SK-N-MC (cell line): ENCODE results near the gene GSTM2.

Source experiments
- DNase-seq: peaks from one replicate; pipeline ENCODE4 v3.0.0-alpha.2; 2011; ENCODE audit warnings: low read depth, low spot score
- H3K27ac ChIP-seq: fragments of 200-600 bp; sonication (generic); 2 replicates; pipeline ENCODE4 v1.5.1; 2016; ENCODE audit warnings: mixed run types
- H3K36me3 ChIP-seq: fragments of 200-600 bp; sonication (generic); 2 replicates; pipeline ENCODE4 v1.6.1; 2017; ENCODE audit warnings: antibody characterized with exemption, low read length, mixed read lengths; ENCODE audit not compliant: insufficient read depth
- H3K4me3 ChIP-seq: fragments of 200-600 bp; sonication (generic); 2 replicates; pipeline ENCODE4 v1.5.1; 2016
- H3K9ac ChIP-seq: fragments of 200-600 bp; sonication (generic); 2 replicates; pipeline ENCODE4 v1.8.0; 2017; ENCODE audit warnings: mixed run types, mixed read lengths; ENCODE audit not compliant: insufficient read length
- H3K9me3 ChIP-seq: fragments of 200-600 bp; sonication (generic); 2 replicates; pipeline ENCODE4 v1.6.1; 2017; ENCODE audit warnings: low read depth, mild to moderate bottlenecking, antibody characterized with exemption, low read length, moderate library complexity, mixed read lengths
- EZH2 ChIP-seq: fragments of 200-600 bp; sonication (generic); IDR thresholded peaks from one replicate; pipeline ENCODE4 v1.6.1; 2017; ENCODE audit warnings: antibody characterized with exemption
- FOXP2 ChIP-seq: optimal IDR thresholded peaks from 2 replicates; pipeline ENCODE3; 2011; ENCODE audit warnings: mild to moderate bottlenecking, moderate library complexity; ENCODE audit not compliant: insufficient read depth; ENCODE audit errors: extremely low read length, control extremely low read depth
- POLR2AphosphoS5 ChIP-seq: IDR thresholded peaks from 2 replicates; pipeline ENCODE4 v1.6.1; 2012; ENCODE audit warnings: mild to moderate bottlenecking, low read depth, low read length, borderline replicate concordance

The GSTM2 gene

GRCh38 chr1:109634292-109634691, 33.6 kb upstream of the GSTM2 start:
- H3K27ac ChIP-seq, result no peak overlapping the region
- peaks cover 22% of the 10 kb centered on the region; the same call in 1 of the 2 replicates for H3K36me3 ChIP-seq
- DNase-seq, result no peak
- no peak overlapping the region for H3K9ac ChIP-seq
- no peak overlapping the region for H3K4me3 ChIP-seq
- TF ChIP-seq EZH2 (no peak), POLR2AphosphoS5 (no peak)
- H3K9me3 ChIP-seq, result no peaks in the 10 kb centered on the region

GRCh38 chr1:109634771-109635750, 32.8 kb upstream of the GSTM2 start:
- DNase-seq, result no peak
- TF ChIP-seq POLR2AphosphoS5 (no peak), FOXP2 (no peak), EZH2 (no peak)
- H3K36me3 ChIP-seq, result peaks cover 15% of the 10 kb centered on the region; the same call in 1 of the 2 replicates
- no peak overlapping the region for H3K9ac ChIP-seq
- peak overlapping the region; percentile 31; the same call in 1 of the 2 replicates for H3K27ac ChIP-seq
- no peak overlapping the region for H3K4me3 ChIP-seq
- H3K9me3 ChIP-seq, result no peaks in the 10 kb centered on the region

DNA sequence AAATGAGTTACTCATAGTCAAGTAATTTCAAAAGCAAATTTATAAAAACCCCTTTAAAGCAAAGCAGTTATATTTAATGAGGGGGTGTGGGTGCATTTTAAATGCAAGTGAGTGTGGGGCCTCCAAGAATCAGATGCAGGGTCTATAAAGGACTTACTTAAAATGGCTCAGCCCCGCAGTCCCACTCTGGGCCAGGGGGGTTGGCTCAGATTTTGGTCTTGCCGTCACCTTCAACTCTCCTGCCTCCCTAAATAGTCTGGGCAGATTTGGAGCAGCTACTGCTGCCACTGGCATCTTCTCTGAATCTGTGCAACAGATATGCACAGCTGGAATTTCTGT, 32.0 kb upstream of the GSTM2 start:
- H3K27ac ChIP-seq, result peak overlapping the region; percentile 31; the same call in 1 of the 2 replicates
- no peak for TF ChIP-seq FOXP2
- peaks cover 10% of the 10 kb centered on the region; the same call in 1 of the 2 replicates for H3K36me3 ChIP-seq

GRCh38 chr1:109636201-109636952, 31.5 kb upstream of the GSTM2 start:
- no peak for DNase-seq
- Histone ChIP-seq H3K36me3 (peaks cover 5% of the 10 kb centered on the region; the same call in 1 of the 2 replicates), H3K9me3 (no peaks in the 10 kb centered on the region), H3K9ac (no peak overlapping the region), H3K27ac (peak overlapping the region; percentile 31; the same call in 1 of the 2 replicates), H3K4me3 (no peak overlapping the region)
- TF ChIP-seq POLR2AphosphoS5 (no peak), FOXP2 (no peak), EZH2 (no peak)

More for the DNA sequence above, 32.0 kb upstream of the GSTM2 start:
- Histone ChIP-seq H3K9me3 (no peaks in the 10 kb centered on the region), H3K9ac (no peak overlapping the region), H3K4me3 (no peak overlapping the region)
- no peak for DNase-seq

DNA sequence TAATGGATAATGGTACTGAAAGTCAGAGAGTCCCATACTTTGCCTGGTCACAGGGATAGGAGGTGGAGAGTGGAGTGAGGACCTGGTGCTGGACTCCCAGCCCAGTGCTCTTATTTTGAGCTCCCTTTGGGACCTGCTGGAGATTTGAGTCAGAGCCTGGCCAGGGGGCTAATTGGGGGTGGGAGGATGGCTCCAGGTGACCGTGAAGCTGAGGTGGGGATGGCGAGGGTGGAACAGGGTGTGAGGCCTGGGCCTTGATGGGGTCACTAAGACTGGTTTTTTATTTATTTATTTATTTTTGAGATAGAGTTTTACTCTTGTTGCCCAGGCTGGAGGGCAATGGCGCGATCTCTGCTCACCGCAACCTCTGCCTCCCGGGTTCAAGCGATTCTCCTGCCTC, 30.4 kb upstream of the GSTM2 start:
- no peaks in the 10 kb centered on the region for H3K36me3 ChIP-seq
- H3K9me3 ChIP-seq, result no peaks in the 10 kb centered on the region
- TF ChIP-seq FOXP2, result no peak
- TF ChIP-seq EZH2, result no peak
- TF ChIP-seq POLR2AphosphoS5, result no peak
- DNase-seq, result no peak
- no peak overlapping the region for H3K4me3 ChIP-seq
- H3K9ac ChIP-seq, result no peak overlapping the region
- H3K27ac ChIP-seq, result no peak overlapping the region

DNA sequence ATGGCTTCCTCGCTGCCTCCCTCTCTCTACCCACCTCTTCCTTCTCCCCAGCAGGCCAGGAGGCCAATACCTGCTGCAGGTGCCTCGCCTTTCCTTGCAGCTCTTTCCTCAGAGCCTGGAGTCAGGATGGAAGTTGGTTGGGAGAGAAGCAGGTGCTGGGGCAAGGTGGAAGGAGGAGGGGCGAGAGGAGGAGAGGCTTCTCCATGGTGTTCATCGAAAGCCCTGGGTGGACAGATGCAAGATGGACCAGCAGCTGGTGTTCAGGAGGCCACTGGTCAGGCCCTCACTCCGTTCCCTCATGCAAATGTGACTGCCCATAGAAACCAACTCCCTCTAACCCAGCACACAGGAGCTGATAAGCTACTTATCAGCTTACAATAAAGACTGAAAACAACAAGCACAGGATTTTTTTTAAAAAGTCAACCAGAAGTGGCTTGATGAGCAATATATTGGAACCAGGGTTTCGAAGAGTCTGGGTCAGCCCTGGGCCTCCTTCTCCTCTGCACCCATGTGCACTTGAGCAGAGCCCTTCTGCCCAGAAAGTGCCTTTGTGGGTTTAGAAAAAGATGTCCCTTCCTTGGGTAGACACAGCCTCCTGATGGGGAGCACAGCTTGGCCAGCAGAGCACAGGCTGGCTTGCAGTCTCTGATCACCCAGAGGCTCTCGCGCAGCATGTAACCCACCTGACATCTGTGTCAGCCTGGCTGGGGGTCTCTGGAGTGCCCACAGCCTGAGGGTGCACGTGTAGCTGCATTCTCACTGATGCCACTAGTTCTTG, 28.6 kb upstream of the GSTM2 start:
- no peaks in the 10 kb centered on the region for H3K9me3 ChIP-seq
- H3K27ac ChIP-seq, result no peak overlapping the region
- no peak overlapping the region for H3K9ac ChIP-seq
- TF ChIP-seq POLR2AphosphoS5 (no peak), FOXP2 (no peak)
- H3K4me3 ChIP-seq, result no peak overlapping the region
- DNase-seq, result no peak
- H3K36me3 ChIP-seq, result no peaks in the 10 kb centered on the region

DNA sequence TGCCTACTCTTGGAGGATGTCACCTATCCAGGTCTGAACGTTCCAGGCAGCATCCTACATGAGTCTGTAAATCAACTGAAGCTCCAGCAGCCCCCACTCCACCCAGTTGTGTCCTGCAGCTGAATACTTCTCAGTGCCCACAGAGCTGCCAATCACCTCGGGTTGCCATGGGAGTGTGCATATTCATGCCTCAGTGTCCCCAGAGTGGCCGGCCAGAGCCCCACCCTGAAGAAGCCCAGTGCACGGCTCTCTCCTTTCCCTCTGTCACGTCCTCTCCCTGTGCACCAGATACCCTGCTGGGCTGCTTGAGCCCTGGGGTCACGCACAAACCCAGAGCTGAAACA, 28.0 kb upstream of the GSTM2 start:
- H3K9me3 ChIP-seq, result no peaks in the 10 kb centered on the region
- no peak for DNase-seq
- TF ChIP-seq FOXP2, result no peak
- TF ChIP-seq POLR2AphosphoS5, result no peak
- no peak for TF ChIP-seq EZH2
- no peak overlapping the region for H3K27ac ChIP-seq
- no peaks in the 10 kb centered on the region for H3K36me3 ChIP-seq
- H3K9ac ChIP-seq, result no peak overlapping the region
- no peak overlapping the region for H3K4me3 ChIP-seq
